ENCODE results near the gene MORC2.

MORC2 gene

GRCh38 chr22:30926706-30927105 lies 41.9 kb downstream of the MORC2 start:
- H3K4me3 ChIP-seq (ENCODE audit: control insufficient read depth, low read depth, low read length) = no peak overlapping the region
- no peak for DNase-seq (ENCODE audit: low read depth)
- TF ChIP-seq CTCF (IDR thresholded peaks at IDR 0.05; ENCODE audit: control insufficient read depth, insufficient read depth, low read depth, low read length, missing control alignments) = no peak

GRCh38 chr22:30925667-30926066 lies 42.9 kb downstream of the MORC2 start:
- no peak for TF ChIP-seq CTCF (IDR thresholded peaks at IDR 0.05; ENCODE audit: control insufficient read depth, insufficient read depth, low read depth, low read length, missing control alignments)
- no peak overlapping the region for H3K4me3 ChIP-seq (ENCODE audit: control insufficient read depth, low read depth, low read length)
- DNase-seq (ENCODE audit: low read depth) = no peak

- no peak for TF ChIP-seq CTCF (IDR thresholded peaks at IDR 0.05; ENCODE audit: control insufficient read depth, insufficient read depth, low read depth, low read length, missing control alignments)
- DNase-seq (ENCODE audit: low read depth) = no peak
- no peak overlapping the region for H3K4me3 ChIP-seq (ENCODE audit: control insufficient read depth, low read depth, low read length)
Observed at GRCh38 chr22:30923168-30923900, 45.2 kb downstream of the MORC2 start.

GRCh38 chr22:30922151-30922611 lies 46.4 kb downstream of the MORC2 start:
- H3K4me3 ChIP-seq (ENCODE audit: control insufficient read depth, low read depth, low read length) = no peak overlapping the region; the same call in 1 of the 2 replicates
- no peak for TF ChIP-seq CTCF (IDR thresholded peaks at IDR 0.05; ENCODE audit: control insufficient read depth, insufficient read depth, low read depth, low read length, missing control alignments)
- DNase-seq (ENCODE audit: low read depth) = no peak

GRCh38 chr22:30921108-30921507 lies 47.5 kb downstream of the MORC2 start:
- H3K4me3 ChIP-seq (ENCODE audit: control insufficient read depth, low read depth, low read length) = no peak overlapping the region
- no peak for TF ChIP-seq CTCF (IDR thresholded peaks at IDR 0.05; ENCODE audit: control insufficient read depth, insufficient read depth, low read depth, low read length, missing control alignments)
- no peak for DNase-seq (ENCODE audit: low read depth)

- peak; percentile 10 for DNase-seq (ENCODE audit: low read depth)
- H3K4me3 ChIP-seq (ENCODE audit: control insufficient read depth, low read depth, low read length) = no peak overlapping the region
- peak; percentile 87 for TF ChIP-seq CTCF (IDR thresholded peaks at IDR 0.05; ENCODE audit: control insufficient read depth, insufficient read depth, low read depth, low read length, missing control alignments)
Observed at GRCh38 chr22:30920407-30920806, 48.2 kb downstream of the MORC2 start.
